Osteoblast (primary cell): ENCODE results near the gene TTC28. TPM values are rescaled to one million over a fixed set of nuclear protein-coding genes. Genes with fewer than 3 reads are reported as not detected.
A peak's percentile ranks its signal among the peaks of the same experiment; 100 is the strongest.

Source experiments
- DNase-seq: peaks from one replicate; pipeline ENCODE4 v3.0.0; 2011; ENCODE audit warnings: low spot score, mixed read lengths; ENCODE audit not compliant: insufficient read length; ENCODE audit errors: missing footprints
- H2AFZ ChIP-seq: 2 replicates; pipeline ENCODE4 v1.6.0; 2011; ENCODE audit warnings: mild to moderate bottlenecking, low read length
- H3K27ac ChIP-seq: 2 replicates; pipeline ENCODE4 v1.5.1; 2011; ENCODE audit warnings: mild to moderate bottlenecking, low read depth, low read length, moderate library complexity
- H3K27me3 ChIP-seq: 2 replicates; pipeline ENCODE4 v1.6.0; 2012; ENCODE audit warnings: mild to moderate bottlenecking, control low read depth, inconsistent platforms, low read length, moderate library complexity; ENCODE audit not compliant: insufficient read depth
- H3K36me3 ChIP-seq: 2 replicates; pipeline ENCODE4 v1.5.1; 2011; ENCODE audit warnings: mild to moderate bottlenecking, low read length, control low read depth, moderate library complexity; ENCODE audit not compliant: insufficient read depth
- H3K4me1 ChIP-seq: 2 replicates; pipeline ENCODE4 v1.5.1; 2011; ENCODE audit warnings: mild to moderate bottlenecking, low read length, control low read depth, moderate library complexity; ENCODE audit not compliant: insufficient read depth
- H3K4me2 ChIP-seq: 2 replicates; pipeline ENCODE4 v1.6.0; 2011; ENCODE audit warnings: mild to moderate bottlenecking, low read length; ENCODE audit not compliant: insufficient read depth
- H3K4me3 ChIP-seq: fragments of 200-600 bp; sonication (generic); 3 replicates; pipeline ENCODE4 v1.5.1; 2012; ENCODE audit warnings: mild to moderate bottlenecking, low read length, inconsistent platforms; ENCODE audit not compliant: insufficient read depth
- H3K79me2 ChIP-seq: 2 replicates; pipeline ENCODE4 v1.6.0; 2012; ENCODE audit warnings: mild to moderate bottlenecking, low read length, control low read depth, inconsistent platforms; ENCODE audit not compliant: insufficient read depth
- H3K9me3 ChIP-seq: 2 replicates; pipeline ENCODE4 v1.5.1; 2011; ENCODE audit warnings: low read depth, low read length, control low read depth
- H4K20me1 ChIP-seq: 2 replicates; pipeline ENCODE4 v1.6.0; 2012; ENCODE audit warnings: mild to moderate bottlenecking, low read length, control low read depth; ENCODE audit not compliant: insufficient read depth
- total RNA-seq: library from RNA; depleted of rRNA; stranded (reverse); fragments of >200 nt; gene quantifications from 2 replicates; pipeline ENCODE4 v1.2.3, GENCODE V29; 2012
- TF ChIP-seq, protein P1 (sequence below): IDR thresholded peaks from 2 replicates; pipeline ENCODE4 v1.5.1; 2011; ENCODE audit warnings: mild to moderate bottlenecking, low read depth, low read length, moderate library complexity; ENCODE audit errors: extremely low read depth

Gene TTC28
- total RNA-seq, 1 donor = 48.1 TPM

DNA sequence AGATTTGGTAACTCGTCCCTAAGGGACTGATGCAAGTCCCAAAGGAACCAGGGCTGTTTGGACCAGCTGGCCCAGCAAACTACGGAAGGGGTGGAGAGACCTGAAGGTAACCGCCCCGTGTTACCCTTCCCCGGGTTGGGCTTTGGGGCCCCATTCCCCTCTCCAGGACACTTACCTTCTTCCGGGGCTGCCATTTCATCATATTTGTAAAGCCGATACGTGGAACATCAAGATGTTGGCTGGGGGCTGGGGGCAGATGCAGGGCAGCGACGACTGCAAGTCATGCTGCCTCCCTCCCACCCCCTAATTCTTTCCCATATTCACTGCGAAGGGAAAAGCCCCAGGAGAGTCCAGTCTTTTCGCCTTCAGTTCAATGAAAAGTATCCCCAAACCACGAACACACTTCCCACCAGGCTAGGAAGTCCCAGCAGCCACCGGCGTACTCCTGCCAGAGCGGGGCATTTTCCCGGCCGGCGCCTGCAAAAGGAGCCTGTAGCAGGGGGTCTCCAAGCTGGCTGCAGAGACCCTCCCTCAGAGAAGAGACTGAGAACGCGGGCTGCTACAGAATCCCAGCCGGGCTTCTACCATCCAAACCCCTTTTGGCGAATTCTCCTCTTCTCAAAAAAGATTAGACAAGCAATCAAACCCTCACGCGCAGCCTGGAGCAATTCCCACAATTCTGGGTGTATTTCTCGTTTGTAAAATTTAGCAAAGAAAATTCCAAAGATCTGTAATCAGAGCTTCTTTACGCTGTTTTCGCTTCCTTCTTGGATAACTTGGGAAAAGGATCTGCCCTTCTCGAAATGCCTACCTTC, 236.7 kb downstream of the TTC28 start:
- no peaks in the 10 kb centered on the region for H4K20me1 ChIP-seq
- H2AFZ ChIP-seq = peak overlapping the region; percentile 80
- H3K27ac ChIP-seq = peak overlapping the region; percentile 75
- H3K36me3 ChIP-seq = no peaks in the 10 kb centered on the region
- H3K27me3 ChIP-seq = no peaks in the 10 kb centered on the region
- DNase-seq = peak; percentile 79
- peak overlapping the region; percentile 80 for H3K4me3 ChIP-seq
- peaks cover 8% of the 10 kb centered on the region for H3K79me2 ChIP-seq
- H3K4me2 ChIP-seq = peak overlapping the region; percentile 95
- TF ChIP-seq, protein P1, sequence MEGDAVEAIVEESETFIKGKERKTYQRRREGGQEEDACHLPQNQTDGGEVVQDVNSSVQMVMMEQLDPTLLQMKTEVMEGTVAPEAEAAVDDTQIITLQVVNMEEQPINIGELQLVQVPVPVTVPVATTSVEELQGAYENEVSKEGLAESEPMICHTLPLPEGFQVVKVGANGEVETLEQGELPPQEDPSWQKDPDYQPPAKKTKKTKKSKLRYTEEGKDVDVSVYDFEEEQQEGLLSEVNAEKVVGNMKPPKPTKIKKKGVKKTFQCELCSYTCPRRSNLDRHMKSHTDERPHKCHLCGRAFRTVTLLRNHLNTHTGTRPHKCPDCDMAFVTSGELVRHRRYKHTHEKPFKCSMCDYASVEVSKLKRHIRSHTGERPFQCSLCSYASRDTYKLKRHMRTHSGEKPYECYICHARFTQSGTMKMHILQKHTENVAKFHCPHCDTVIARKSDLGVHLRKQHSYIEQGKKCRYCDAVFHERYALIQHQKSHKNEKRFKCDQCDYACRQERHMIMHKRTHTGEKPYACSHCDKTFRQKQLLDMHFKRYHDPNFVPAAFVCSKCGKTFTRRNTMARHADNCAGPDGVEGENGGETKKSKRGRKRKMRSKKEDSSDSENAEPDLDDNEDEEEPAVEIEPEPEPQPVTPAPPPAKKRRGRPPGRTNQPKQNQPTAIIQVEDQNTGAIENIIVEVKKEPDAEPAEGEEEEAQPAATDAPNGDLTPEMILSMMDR = no peak
- H3K9me3 ChIP-seq = no peaks in the 10 kb centered on the region
- H3K4me1 ChIP-seq = peaks cover 27% of the 10 kb centered on the region

DNA sequence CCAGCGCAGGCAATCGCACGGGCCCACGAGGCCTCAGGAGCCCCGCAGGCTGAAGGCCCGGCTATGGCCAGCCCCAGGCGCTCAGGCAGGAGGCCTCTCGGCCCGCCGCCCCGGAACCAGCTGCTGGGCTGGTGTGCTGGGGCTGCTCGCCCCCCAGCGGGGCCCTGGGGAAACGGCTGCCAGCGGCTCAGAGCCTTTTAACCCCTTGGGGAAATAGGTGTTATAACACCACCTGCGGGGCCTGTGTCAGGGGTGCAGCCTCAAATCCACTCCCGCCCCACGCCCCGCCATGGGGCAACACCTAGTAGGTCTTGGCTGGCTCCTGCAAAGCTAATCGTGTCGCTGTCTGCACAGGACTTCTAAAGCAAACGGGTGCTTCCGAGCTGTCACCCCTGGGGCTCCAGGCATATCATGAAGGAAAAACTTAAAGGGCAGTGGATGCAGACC, 237.4 kb downstream of the TTC28 start:
- no peaks in the 10 kb centered on the region for H3K9me3 ChIP-seq
- H3K4me2 ChIP-seq = peak overlapping the region; percentile 95
- TF ChIP-seq, protein P1 = peak; percentile 63
- no peaks in the 10 kb centered on the region for H3K36me3 ChIP-seq
- DNase-seq = peak; percentile 92
- H3K4me3 ChIP-seq = peak overlapping the region; percentile 80
- H3K27ac ChIP-seq = peak overlapping the region; percentile 75
- no peaks in the 10 kb centered on the region for H4K20me1 ChIP-seq
- peaks cover 12% of the 10 kb centered on the region for H3K79me2 ChIP-seq
- H3K4me1 ChIP-seq = peaks cover 27% of the 10 kb centered on the region
- peak overlapping the region; percentile 80 for H2AFZ ChIP-seq
- no peaks in the 10 kb centered on the region for H3K27me3 ChIP-seq

DNA sequence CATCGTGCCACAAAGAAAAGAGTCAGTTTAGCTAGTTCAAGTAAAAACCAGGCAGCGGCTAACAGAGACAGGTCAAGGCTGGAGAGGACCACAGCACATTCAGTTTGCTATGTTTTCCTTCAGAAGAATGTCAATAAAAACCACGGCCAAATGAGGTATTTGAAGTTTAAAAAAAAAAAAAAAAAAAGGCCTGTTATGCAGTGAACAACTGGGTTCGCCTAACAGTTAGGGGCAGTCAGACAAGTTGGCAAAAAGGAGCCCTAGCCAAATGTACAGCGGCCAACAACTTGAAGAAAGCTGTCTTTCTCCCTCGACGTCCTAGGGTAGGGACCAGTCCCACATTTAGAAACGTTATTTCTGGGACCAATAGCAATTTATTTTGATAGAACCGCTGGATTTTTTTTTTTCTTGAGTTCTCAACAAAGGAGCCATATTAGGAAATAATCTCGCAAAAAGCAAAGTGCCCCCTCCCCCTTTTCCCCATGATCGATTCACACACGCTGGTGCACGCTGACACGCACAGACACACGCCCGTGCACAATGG, 237.8 kb downstream of the TTC28 start:
- peak overlapping the region; percentile 65 for H2AFZ ChIP-seq
- H3K4me2 ChIP-seq = peak overlapping the region; percentile 95
- no peaks in the 10 kb centered on the region for H3K36me3 ChIP-seq
- H3K4me3 ChIP-seq = peak overlapping the region; percentile 80
- no peaks in the 10 kb centered on the region for H3K9me3 ChIP-seq
- no peak for DNase-seq
- H4K20me1 ChIP-seq = no peaks in the 10 kb centered on the region
- peaks cover 27% of the 10 kb centered on the region for H3K4me1 ChIP-seq
- TF ChIP-seq, protein P1 = no peak
- H3K79me2 ChIP-seq = peaks cover 12% of the 10 kb centered on the region
- H3K27ac ChIP-seq = peak overlapping the region; percentile 75
- no peaks in the 10 kb centered on the region for H3K27me3 ChIP-seq
